K562 treated with DMSO at 1 percent for 4 hours (cell line): Measurements from ENCODE around the gene TRIP10. TPM values are rescaled to one million over a fixed set of nuclear protein-coding genes. Genes with fewer than 3 reads are reported as not detected.

Experiments used
- total RNA-seq: library from RNA; unstranded; fragments of 300-600 nt; gene quantifications from 2 replicates; pipeline ENCODE4 v1.2.3, GENCODE V29; 2022; ENCODE audit not compliant: insufficient read depth

The TRIP10 gene, protein sequence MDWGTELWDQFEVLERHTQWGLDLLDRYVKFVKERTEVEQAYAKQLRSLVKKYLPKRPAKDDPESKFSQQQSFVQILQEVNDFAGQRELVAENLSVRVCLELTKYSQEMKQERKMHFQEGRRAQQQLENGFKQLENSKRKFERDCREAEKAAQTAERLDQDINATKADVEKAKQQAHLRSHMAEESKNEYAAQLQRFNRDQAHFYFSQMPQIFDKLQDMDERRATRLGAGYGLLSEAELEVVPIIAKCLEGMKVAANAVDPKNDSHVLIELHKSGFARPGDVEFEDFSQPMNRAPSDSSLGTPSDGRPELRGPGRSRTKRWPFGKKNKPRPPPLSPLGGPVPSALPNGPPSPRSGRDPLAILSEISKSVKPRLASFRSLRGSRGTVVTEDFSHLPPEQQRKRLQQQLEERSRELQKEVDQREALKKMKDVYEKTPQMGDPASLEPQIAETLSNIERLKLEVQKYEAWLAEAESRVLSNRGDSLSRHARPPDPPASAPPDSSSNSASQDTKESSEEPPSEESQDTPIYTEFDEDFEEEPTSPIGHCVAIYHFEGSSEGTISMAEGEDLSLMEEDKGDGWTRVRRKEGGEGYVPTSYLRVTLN
- total RNA-seq = 37.3 and 38.2 TPM in 2 replicates

DNA sequence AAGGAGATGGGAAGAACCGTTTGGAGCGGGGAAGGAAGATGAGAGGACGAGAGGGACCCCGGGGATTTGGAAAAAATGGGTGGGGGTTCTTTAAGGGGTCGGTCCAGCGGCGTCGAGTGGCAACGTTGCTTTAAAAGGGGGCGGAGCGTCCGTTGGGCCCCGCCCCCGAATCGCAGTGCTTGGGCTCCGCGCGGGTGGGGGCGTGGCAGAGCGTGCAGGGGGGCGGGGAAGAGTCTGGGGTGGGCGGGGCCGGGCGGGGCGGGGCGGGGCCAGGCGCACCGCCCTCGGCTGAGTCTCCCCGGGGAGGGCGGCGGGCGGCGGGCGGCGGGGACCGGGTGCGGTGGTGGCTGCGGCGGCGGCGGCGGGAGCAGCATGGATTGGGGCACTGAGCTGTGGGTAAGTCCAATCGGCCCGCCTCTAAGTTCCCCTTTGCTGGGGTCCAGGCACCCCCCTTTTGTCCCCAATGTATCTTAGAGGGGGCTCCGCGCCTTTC, at the start of gene TRIP10:
TSS of gene TRIP10 (plus strand) at position 291 of the 493 bp plus-strand sequence. CDS start at position 373, 82 bp downstream.

DNA sequence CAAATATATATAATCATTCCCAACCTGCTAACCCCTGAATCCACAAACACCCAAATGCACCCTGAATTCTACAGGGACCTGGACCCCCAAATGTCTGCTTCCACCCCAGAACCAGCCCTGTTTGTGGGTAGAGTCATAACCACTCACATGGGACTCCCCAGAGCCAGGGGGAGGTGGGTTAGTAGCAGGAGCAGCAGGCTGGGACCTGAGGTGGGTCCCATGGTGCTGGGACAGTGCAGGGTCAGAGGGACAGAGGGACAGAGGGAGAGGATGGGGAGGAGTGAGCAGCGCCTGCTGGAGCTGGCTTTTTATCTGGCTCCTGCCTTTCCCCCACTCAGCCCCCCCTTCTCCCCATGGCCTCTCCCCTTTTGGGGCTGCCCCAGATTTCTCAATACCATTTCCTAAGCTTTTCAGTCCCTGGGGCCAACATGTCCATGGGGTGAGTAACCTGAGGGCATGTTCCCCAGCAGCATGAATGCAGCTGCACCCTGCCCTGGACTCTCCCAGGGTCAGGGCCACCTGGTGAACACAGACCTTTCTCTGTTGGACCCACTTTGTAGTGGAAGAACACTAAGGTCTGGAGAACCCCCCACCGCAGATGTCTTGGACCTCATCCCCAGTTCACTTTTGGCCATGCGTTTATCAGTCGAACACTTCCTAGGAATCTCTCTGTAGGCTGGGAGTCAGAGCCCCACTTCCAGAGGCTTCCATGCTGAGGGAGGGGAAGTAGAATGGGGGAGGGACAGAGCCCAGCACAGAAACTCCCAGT, 18.9 kb upstream of the TRIP10 start, which contains the start of gene C3:
TSS of gene C3 (minus strand) at position 282 of the 769 bp plus-strand sequence. CDS start at position 221, 61 bp downstream.

GRCh38 chr19:6737284-6737872, 2.1 kb upstream of the TRIP10 start, which contains the start of gene GPR108:
TSS of gene GPR108 (minus strand) at chr19:6737580. CDS start at chr19:6737576, 4 bp downstream.

DNA sequence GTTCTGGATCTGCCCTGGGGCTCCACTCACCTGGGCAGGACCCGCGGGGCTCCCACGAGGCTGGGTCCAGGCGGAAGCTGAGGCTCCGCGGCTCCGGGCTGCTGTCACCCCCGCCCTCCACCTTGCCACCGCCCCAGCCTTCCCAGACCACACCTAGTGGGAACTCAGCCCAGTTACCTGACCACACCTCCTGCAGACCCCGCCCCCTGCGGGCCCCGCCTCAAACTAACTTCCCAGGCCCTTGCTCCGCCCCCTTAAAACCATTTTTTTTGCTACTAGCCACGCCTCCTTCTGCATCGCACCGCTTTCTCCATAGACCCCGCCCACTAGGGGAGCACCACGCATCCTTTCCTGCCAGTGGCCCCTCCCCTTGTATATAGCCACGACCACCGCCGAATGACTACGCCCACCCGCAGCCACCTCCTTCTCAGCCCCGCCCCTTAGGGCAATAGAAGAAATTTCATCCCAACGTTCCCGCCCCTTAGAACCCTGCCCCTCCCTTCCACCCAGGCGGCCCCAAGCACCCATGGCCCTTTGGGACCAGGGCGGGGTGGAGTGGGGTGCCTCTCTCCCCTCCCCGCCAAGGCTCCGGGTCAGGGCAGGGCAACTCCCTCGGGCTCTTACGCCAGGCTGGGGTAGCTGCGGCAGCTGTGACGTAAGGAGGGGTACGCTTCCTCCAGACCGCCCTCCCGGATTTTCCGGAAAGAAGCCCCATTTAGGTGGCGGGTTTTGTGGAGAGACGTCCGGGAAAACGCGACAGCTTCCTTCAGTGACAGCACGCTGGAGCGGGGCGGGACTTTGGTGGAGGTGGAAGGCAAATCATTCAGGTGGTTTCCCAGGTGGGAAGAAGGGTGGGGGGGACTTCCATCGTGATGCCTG, 28.1 kb downstream of the TRIP10 start, which contains the start of gene SH2D3A:
TSS of gene SH2D3A (minus strand) at position 79 of the 879 bp plus-strand sequence. CDS start 3,687 bp downstream, outside the sequence.

DNA sequence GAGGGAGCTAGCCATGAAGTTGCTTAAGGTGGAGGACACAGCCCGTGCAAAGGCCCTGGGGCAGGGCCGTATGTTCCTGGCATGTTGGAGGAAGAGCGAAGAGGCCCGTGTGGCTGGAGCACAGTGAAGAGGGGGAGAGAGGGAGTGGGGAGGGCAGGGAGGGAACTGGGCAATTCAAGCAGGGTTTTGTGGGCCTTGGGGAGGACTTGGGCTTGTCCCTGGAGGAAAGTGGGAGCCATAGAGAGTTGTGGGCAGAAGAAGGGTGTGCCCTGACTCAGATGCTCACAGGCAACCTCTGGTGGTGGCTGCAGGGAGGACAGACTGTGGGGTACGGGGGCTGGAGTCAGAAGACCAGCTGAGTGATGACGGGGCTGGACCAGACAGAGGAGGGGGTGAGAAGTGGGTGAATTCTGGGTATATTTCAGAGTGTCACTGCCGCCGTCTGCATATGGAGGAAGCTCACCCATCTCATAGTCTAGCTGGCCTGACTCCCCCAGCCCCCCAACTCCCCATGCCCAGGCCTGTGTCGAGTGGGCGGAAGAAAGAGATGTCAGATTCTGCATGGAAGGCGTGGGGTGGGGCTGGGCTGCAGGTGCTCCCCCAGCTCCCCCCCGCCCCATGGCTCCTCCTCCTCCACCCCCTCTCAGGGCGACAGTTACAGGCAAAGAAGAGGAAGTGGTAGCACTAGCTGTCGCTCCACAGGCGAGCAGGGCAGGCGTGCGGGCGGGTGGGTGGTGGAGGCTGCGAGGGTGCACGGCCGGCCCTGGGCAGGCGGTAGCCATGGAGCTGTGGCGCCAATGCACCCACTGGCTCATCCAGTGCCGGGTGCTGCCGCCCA, 32.8 kb downstream of the TRIP10 start, which contains the start of gene VAV1:
TSS of gene VAV1 (plus strand) at position 681 of the 838 bp plus-strand sequence. CDS start at position 781, 100 bp downstream.

Other genes with a start within 250 kb of the TRIP10 start
- 5.5 and 8.6 TPM in 2 replicates for gene TUBB4A, start 237.4 kb upstream of the TRIP10 start, total RNA-seq
- gene TNFSF9, start 208.7 kb upstream of the TRIP10 start, total RNA-seq = 17.9 and 30.7 TPM in 2 replicates
- gene CD70, start 148.5 kb upstream of the TRIP10 start, total RNA-seq = 2.7 and 5.5 TPM in 2 replicates
- 0.12 TPM in 1 of 2 replicates, not detected in the other for gene TNFSF14, start 69.5 kb upstream of the TRIP10 start, total RNA-seq
- gene C3, start 19.0 kb upstream of the TRIP10 start, total RNA-seq = 19.3 and 29.1 TPM in 2 replicates
- gene GPR108, start 2.1 kb upstream of the TRIP10 start, total RNA-seq = 47.1 and 67.5 TPM in 2 replicates
- 6.2 and 6.4 TPM in 2 replicates for gene SH2D3A, start 27.8 kb downstream of the TRIP10 start, total RNA-seq
- 36.4 and 39.0 TPM in 2 replicates for gene VAV1, start 33.0 kb downstream of the TRIP10 start, total RNA-seq
- gene ADGRE1, start 147.9 kb downstream of the TRIP10 start, total RNA-seq = 2.9 and 4.8 TPM in 2 replicates